ENCODE results near the gene SLC35F4.

SLC35F4 gene

GRCh38 chr14:57864659-57865058, 1.2 kb downstream of the SLC35F4 start:
- TF ChIP-seq CREB1 (IDR thresholded peaks at IDR 0.05; ENCODE audit: low read depth), result no peak
- TF ChIP-seq ZBTB7A (IDR thresholded peaks at IDR 0.05; ENCODE audit: low read depth), result no peak
- no peak for TF ChIP-seq NFIC (IDR thresholded peaks at IDR 0.05)
- no peak for TF ChIP-seq YY1 (IDR thresholded peaks at IDR 0.05; ENCODE audit: low read depth)
- TF ChIP-seq RAD21 (IDR thresholded peaks at IDR 0.05; ENCODE audit: low read depth), result no peak
- TF ChIP-seq TAF1 (IDR thresholded peaks at IDR 0.05; ENCODE audit: low read depth), result no peak
- no peak for TF ChIP-seq TCF12 (IDR thresholded peaks at IDR 0.05; ENCODE audit: low read depth)
- TF ChIP-seq EP300 (IDR thresholded peaks at IDR 0.05; ENCODE audit: borderline replicate concordance), result no peak
- no peak for TF ChIP-seq FOXM1 (IDR thresholded peaks at IDR 0.05; ENCODE audit: borderline replicate concordance, low read depth)
- TF ChIP-seq MAX (IDR thresholded peaks at IDR 0.05), result no peak
- TF ChIP-seq TEAD4 (IDR thresholded peaks at IDR 0.05), result no peak
- no peak for TF ChIP-seq REST (IDR thresholded peaks at IDR 0.05; ENCODE audit: low read depth)
- no peak for TF ChIP-seq EGR1 (IDR thresholded peaks at IDR 0.05)

GRCh38 chr14:57863471-57863870, 2.4 kb downstream of the SLC35F4 start:
- TF ChIP-seq TEAD4 (IDR thresholded peaks at IDR 0.05), result no peak
- TF ChIP-seq REST (IDR thresholded peaks at IDR 0.05; ENCODE audit: low read depth), result no peak
- TF ChIP-seq CREB1 (IDR thresholded peaks at IDR 0.05; ENCODE audit: low read depth), result no peak
- TF ChIP-seq TAF1 (IDR thresholded peaks at IDR 0.05; ENCODE audit: low read depth), result no peak
- TF ChIP-seq NFIC (IDR thresholded peaks at IDR 0.05), result no peak
- no peak for TF ChIP-seq MAX (IDR thresholded peaks at IDR 0.05)
- TF ChIP-seq FOXM1 (IDR thresholded peaks at IDR 0.05; ENCODE audit: borderline replicate concordance, low read depth), result no peak
- TF ChIP-seq TCF12 (IDR thresholded peaks at IDR 0.05; ENCODE audit: low read depth), result no peak
- TF ChIP-seq ZBTB7A (IDR thresholded peaks at IDR 0.05; ENCODE audit: low read depth), result no peak

GRCh38 chr14:57854571-57854970, 11.3 kb downstream of the SLC35F4 start:
- TF ChIP-seq FOXM1 (IDR thresholded peaks at IDR 0.05; ENCODE audit: borderline replicate concordance, low read depth) (no peak), REST (IDR thresholded peaks at IDR 0.05; ENCODE audit: low read depth) (no peak), ZBTB7A (IDR thresholded peaks at IDR 0.05; ENCODE audit: low read depth) (no peak), TEAD4 (IDR thresholded peaks at IDR 0.05) (no peak), EGR1 (IDR thresholded peaks at IDR 0.05) (no peak), USF1 (IDR thresholded peaks at IDR 0.05) (no peak), RAD21 (IDR thresholded peaks at IDR 0.05; ENCODE audit: low read depth) (no peak), TAF1 (IDR thresholded peaks at IDR 0.05; ENCODE audit: low read depth) (no peak), CREB1 (IDR thresholded peaks at IDR 0.05; ENCODE audit: low read depth) (no peak), YY1 (IDR thresholded peaks at IDR 0.05; ENCODE audit: low read depth) (no peak), NFIC (IDR thresholded peaks at IDR 0.05) (no peak), TCF12 (IDR thresholded peaks at IDR 0.05; ENCODE audit: low read depth) (no peak), EP300 (IDR thresholded peaks at IDR 0.05; ENCODE audit: borderline replicate concordance) (no peak), MAX (IDR thresholded peaks at IDR 0.05) (no peak), CEBPB (IDR thresholded peaks at IDR 0.05) (no peak)

GRCh38 chr14:57851354-57851753, 14.5 kb downstream of the SLC35F4 start:
- no peak for TF ChIP-seq CREB1 (IDR thresholded peaks at IDR 0.05; ENCODE audit: low read depth)
- no peak for TF ChIP-seq USF1 (IDR thresholded peaks at IDR 0.05)
- no peak for TF ChIP-seq REST (IDR thresholded peaks at IDR 0.05; ENCODE audit: low read depth)
- no peak for TF ChIP-seq MAX (IDR thresholded peaks at IDR 0.05)
- no peak for TF ChIP-seq TCF12 (IDR thresholded peaks at IDR 0.05; ENCODE audit: low read depth)
- TF ChIP-seq YY1 (IDR thresholded peaks at IDR 0.05; ENCODE audit: low read depth), result no peak
- TF ChIP-seq RAD21 (IDR thresholded peaks at IDR 0.05; ENCODE audit: low read depth), result no peak
- TF ChIP-seq TEAD4 (IDR thresholded peaks at IDR 0.05), result no peak
- no peak for TF ChIP-seq EP300 (IDR thresholded peaks at IDR 0.05; ENCODE audit: borderline replicate concordance)
- TF ChIP-seq CEBPB (IDR thresholded peaks at IDR 0.05), result no peak
- TF ChIP-seq ZBTB7A (IDR thresholded peaks at IDR 0.05; ENCODE audit: low read depth), result no peak
- no peak for TF ChIP-seq TAF1 (IDR thresholded peaks at IDR 0.05; ENCODE audit: low read depth)

All from Ishikawa (cell line).